HCEC 1CT (cell line): ENCODE data around the gene RCAN2.

Experiments used
- DNase-seq: peaks from one replicate; pipeline ENCODE4 v3.0.0-alpha.2; 2017

The RCAN2 gene

GRCh38 chr6:46289898-46290297 lies 201.4 kb downstream of the RCAN2 start:
- no peak for DNase-seq

- no peak for DNase-seq
Observed at GRCh38 chr6:46288835-46289234, 202.4 kb downstream of the RCAN2 start.

GRCh38 chr6:46287681-46288080 lies 203.6 kb downstream of the RCAN2 start:
- DNase-seq = no peak

- DNase-seq = no peak
Observed at GRCh38 chr6:46287043-46287442, 204.2 kb downstream of the RCAN2 start.

- DNase-seq = no peak
Observed at GRCh38 chr6:46284475-46284874, 206.8 kb downstream of the RCAN2 start.

GRCh38 chr6:46281110-46281509 lies 210.1 kb downstream of the RCAN2 start:
- DNase-seq = no peak

- DNase-seq = peak; percentile 2
Observed at GRCh38 chr6:46279874-46280273, 211.4 kb downstream of the RCAN2 start.

- no peak for DNase-seq
Observed at GRCh38 chr6:46276576-46277142, 214.6 kb downstream of the RCAN2 start.

- DNase-seq = no peak
Observed at GRCh38 chr6:46274502-46274901, 216.7 kb downstream of the RCAN2 start.

GRCh38 chr6:46273911-46274310 lies 217.3 kb downstream of the RCAN2 start:
- DNase-seq = no peak

GRCh38 chr6:46271728-46272127 lies 219.5 kb downstream of the RCAN2 start:
- no peak for DNase-seq

GRCh38 chr6:46271107-46271506 lies 220.1 kb downstream of the RCAN2 start:
- no peak for DNase-seq

- DNase-seq = no peak
Observed at GRCh38 chr6:46270336-46270735, 220.9 kb downstream of the RCAN2 start.

GRCh38 chr6:46269447-46270229 lies 221.6 kb downstream of the RCAN2 start:
- no peak for DNase-seq

GRCh38 chr6:46267515-46267914 lies 223.7 kb downstream of the RCAN2 start:
- DNase-seq = no peak

GRCh38 chr6:46265373-46265772 lies 225.9 kb downstream of the RCAN2 start:
- no peak for DNase-seq

GRCh38 chr6:46263707-46264086 lies 227.6 kb downstream of the RCAN2 start:
- DNase-seq = peak; percentile 94

GRCh38 chr6:46262928-46263706 lies 228.1 kb downstream of the RCAN2 start:
- DNase-seq = no peak

GRCh38 chr6:46258249-46258648 lies 233.0 kb downstream of the RCAN2 start:
- DNase-seq = no peak

- DNase-seq = no peak
Observed at GRCh38 chr6:46255528-46255927, 235.7 kb downstream of the RCAN2 start.

- DNase-seq = no peak
Observed at GRCh38 chr6:46254946-46255345, 236.3 kb downstream of the RCAN2 start.

- no peak for DNase-seq
Observed at GRCh38 chr6:46254331-46254730, 236.9 kb downstream of the RCAN2 start.

GRCh38 chr6:46251583-46252339 lies 239.5 kb downstream of the RCAN2 start:
- no peak for DNase-seq
